A549 (cell line): ENCODE data around the gene GMEB2.

Experiments
- E2F6 ChIP-seq: IDR thresholded peaks from 2 replicates; pipeline ENCODE4 v1.6.1; 2012; ENCODE audit warnings: low read depth, borderline replicate concordance
- MAX ChIP-seq: IDR thresholded peaks from 2 replicates; pipeline ENCODE4 v1.6.1; 2012
- MAZ ChIP-seq: fragments of 150-350 bp; IDR thresholded peaks from 2 replicates; pipeline ENCODE4 v1.6.1; 2014; ENCODE audit warnings: antibody characterized with exemption, low read depth, low read length, borderline replicate concordance
- RAD21 ChIP-seq, 2 experiments: fragments of >200 bp in 1 of 2; sonication (Bioruptor Twin) in 1 of 2; formaldehyde crosslinking in 1 of 2; IDR thresholded peaks in 1 of 2; conservative IDR thresholded peaks in 1 of 2; 2 replicates in 1 of 2; 3 replicates in 1 of 2; pipeline ENCODE4 v1.6.1; 2012 to 2018; ENCODE audit warnings: inconsistent platforms in 1 of 2
- RCOR1 ChIP-seq: fragments of 150-350 bp; IDR thresholded peaks from 2 replicates; pipeline ENCODE4 v1.6.1; 2014; ENCODE audit warnings: antibody characterized with exemption, low read length, low read depth
- RFX5 ChIP-seq: fragments of 450-650 bp; IDR thresholded peaks from 2 replicates; pipeline ENCODE4 v1.7.1; 2014; ENCODE audit warnings: antibody characterized with exemption, mild to moderate bottlenecking, moderate library complexity
- ZFP36 ChIP-seq: fragments of 450-650 bp; IDR thresholded peaks from 2 replicates; pipeline ENCODE4 v1.6.1; 2014; ENCODE audit warnings: borderline replicate concordance; ENCODE audit not compliant: partially characterized antibody
- TF ChIP-seq, protein P1 (sequence below): fragments of >200 bp; sonication (Bioruptor Twin); formaldehyde crosslinking; IDR thresholded peaks from 3 replicates; pipeline ENCODE4 v1.5.1; 2016
- TF ChIP-seq, protein P2 (sequence below): fragments of 250-450 bp; sonication (Bioruptor Pico); IDR thresholded peaks from 2 replicates; pipeline ENCODE4 v1.5.0; 2021; ENCODE audit warnings: mild to moderate bottlenecking, moderate library complexity, borderline replicate concordance
- TF ChIP-seq, protein P3 (sequence below): fragments of 450-650 bp; IDR thresholded peaks from 2 replicates; pipeline ENCODE4 v1.6.1; 2014; ENCODE audit warnings: antibody characterized with exemption

GRCh38 chr20:63643499-63643898, 16.6 kb upstream of the GMEB2 start:
- TF ChIP-seq, protein P1, sequence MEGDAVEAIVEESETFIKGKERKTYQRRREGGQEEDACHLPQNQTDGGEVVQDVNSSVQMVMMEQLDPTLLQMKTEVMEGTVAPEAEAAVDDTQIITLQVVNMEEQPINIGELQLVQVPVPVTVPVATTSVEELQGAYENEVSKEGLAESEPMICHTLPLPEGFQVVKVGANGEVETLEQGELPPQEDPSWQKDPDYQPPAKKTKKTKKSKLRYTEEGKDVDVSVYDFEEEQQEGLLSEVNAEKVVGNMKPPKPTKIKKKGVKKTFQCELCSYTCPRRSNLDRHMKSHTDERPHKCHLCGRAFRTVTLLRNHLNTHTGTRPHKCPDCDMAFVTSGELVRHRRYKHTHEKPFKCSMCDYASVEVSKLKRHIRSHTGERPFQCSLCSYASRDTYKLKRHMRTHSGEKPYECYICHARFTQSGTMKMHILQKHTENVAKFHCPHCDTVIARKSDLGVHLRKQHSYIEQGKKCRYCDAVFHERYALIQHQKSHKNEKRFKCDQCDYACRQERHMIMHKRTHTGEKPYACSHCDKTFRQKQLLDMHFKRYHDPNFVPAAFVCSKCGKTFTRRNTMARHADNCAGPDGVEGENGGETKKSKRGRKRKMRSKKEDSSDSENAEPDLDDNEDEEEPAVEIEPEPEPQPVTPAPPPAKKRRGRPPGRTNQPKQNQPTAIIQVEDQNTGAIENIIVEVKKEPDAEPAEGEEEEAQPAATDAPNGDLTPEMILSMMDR: no peak
- TF ChIP-seq MAX: no peak
- no peak for TF ChIP-seq ZFP36
- TF ChIP-seq, protein P2, sequence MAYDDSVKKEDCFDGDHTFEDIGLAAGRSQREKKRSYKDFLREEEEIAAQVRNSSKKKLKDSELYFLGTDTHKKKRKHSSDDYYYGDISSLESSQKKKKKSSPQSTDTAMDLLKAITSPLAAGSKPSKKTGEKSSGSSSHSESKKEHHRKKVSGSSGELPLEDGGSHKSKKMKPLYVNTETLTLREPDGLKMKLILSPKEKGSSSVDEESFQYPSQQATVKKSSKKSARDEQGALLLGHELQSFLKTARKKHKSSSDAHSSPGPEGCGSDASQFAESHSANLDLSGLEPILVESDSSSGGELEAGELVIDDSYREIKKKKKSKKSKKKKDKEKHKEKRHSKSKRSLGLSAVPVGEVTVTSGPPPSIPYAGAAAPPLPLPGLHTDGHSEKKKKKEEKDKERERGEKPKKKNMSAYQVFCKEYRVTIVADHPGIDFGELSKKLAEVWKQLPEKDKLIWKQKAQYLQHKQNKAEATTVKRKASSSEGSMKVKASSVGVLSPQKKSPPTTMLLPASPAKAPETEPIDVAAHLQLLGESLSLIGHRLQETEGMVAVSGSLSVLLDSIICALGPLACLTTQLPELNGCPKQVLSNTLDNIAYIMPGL (CRISPR knock-in tag): no peak
- TF ChIP-seq MAZ: no peak
- no peak for TF ChIP-seq E2F6
- no peak for TF ChIP-seq RFX5
- TF ChIP-seq, protein P3, sequence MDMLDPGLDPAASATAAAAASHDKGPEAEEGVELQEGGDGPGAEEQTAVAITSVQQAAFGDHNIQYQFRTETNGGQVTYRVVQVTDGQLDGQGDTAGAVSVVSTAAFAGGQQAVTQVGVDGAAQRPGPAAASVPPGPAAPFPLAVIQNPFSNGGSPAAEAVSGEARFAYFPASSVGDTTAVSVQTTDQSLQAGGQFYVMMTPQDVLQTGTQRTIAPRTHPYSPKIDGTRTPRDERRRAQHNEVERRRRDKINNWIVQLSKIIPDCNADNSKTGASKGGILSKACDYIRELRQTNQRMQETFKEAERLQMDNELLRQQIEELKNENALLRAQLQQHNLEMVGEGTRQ: no peak
- no peak for TF ChIP-seq RAD21 (conservative IDR thresholded peaks at IDR 0.05 in 1 of 2, IDR thresholded peaks at IDR 0.05 in 1 of 2)
- TF ChIP-seq RCOR1: no peak
